Activated CD4-positive, alpha-beta T cell treated with anti-CD3 and anti-CD28 coated beads, Interleukin-2, Interleukin-6, amounts not matched to agents 100 ng/mL and 50 ng/mL, durations not matched to agents 16 hours and 8 hours (primary cell): Measurements from ENCODE around the gene MAD2L1.
A peak's percentile ranks its signal among the peaks of the same experiment; 100 is the strongest.
"Not testable (repeated sequence)": the region's sequence is repeated elsewhere in the genome, so short reads cannot be mapped to it uniquely, and the experiment has no call there.

Experiments
- DNase-seq: peaks from one replicate; pipeline ENCODE4 v3.0.0-alpha.2; 2020

The MAD2L1 gene

GRCh38 chr4:120066517-120067340 is at the start of gene MAD2L1:
Gene MAD2L1, minus strand, starts transcription at chr4:120066848. Its CDS starts 114 bp downstream, at chr4:120066734.
- DNase-seq = peak; percentile 98

- no peak for DNase-seq
These were observed 45.1 kb upstream of the MAD2L1 start for GRCh38 chr4:120111745-120112144.

- no peak for DNase-seq
These were observed 42.8 kb upstream of the MAD2L1 start for GRCh38 chr4:120109406-120109805.

- no peak for DNase-seq
These were observed 38.8 kb upstream of the MAD2L1 start for GRCh38 chr4:120105472-120105871.

- DNase-seq = no peak
These were observed 30.1 kb upstream of the MAD2L1 start for GRCh38 chr4:120096508-120097297.

GRCh38 chr4:120088507-120088906 is 21.9 kb upstream of the MAD2L1 start:
- DNase-seq = no peak

- DNase-seq = not testable (repeated sequence)
These were observed 21.4 kb upstream of the MAD2L1 start for GRCh38 chr4:120088066-120088465.

GRCh38 chr4:120085705-120086104 is 19.1 kb upstream of the MAD2L1 start:
- DNase-seq = no peak

GRCh38 chr4:120084327-120084726 is 17.7 kb upstream of the MAD2L1 start:
- no peak for DNase-seq

- no peak for DNase-seq
These were observed 16.5 kb upstream of the MAD2L1 start for GRCh38 chr4:120083152-120083551.

- no peak for DNase-seq
These were observed 15.6 kb upstream of the MAD2L1 start for GRCh38 chr4:120082251-120082650.

- DNase-seq = no peak
These were observed 15.1 kb upstream of the MAD2L1 start for GRCh38 chr4:120081726-120082125.

GRCh38 chr4:120080533-120080932 is 13.9 kb upstream of the MAD2L1 start:
- no peak for DNase-seq

GRCh38 chr4:120079839-120080520 is 13.3 kb upstream of the MAD2L1 start:
- DNase-seq = no peak

- DNase-seq = no peak
These were observed 11.6 kb upstream of the MAD2L1 start for GRCh38 chr4:120078216-120078615.

- DNase-seq = peak; percentile 49
These were observed 4.6 kb upstream of the MAD2L1 start for GRCh38 chr4:120071192-120071795.

GRCh38 chr4:120070196-120070595 is 3.5 kb upstream of the MAD2L1 start:
- no peak for DNase-seq

- DNase-seq = peak; percentile 82
These were observed 603 bp downstream of the MAD2L1 start for GRCh38 chr4:120065974-120066516.

- no peak for DNase-seq
These were observed 1.8 kb downstream of the MAD2L1 start for GRCh38 chr4:120064887-120065286.

GRCh38 chr4:120063711-120064110 is 2.9 kb downstream of the MAD2L1 start:
- not testable (repeated sequence) for DNase-seq

GRCh38 chr4:120062663-120063195 is 3.9 kb downstream of the MAD2L1 start:
- DNase-seq = no peak

GRCh38 chr4:120059036-120059435 is 7.6 kb downstream of the MAD2L1 start:
- DNase-seq = no peak
